Activated T-cell treated with anti-CD3 and anti-CD28 coated beads for 24 hours (primary cell): Measurements from ENCODE around the gene PCIF1.
"Not testable (repeated sequence)": the region's sequence is repeated elsewhere in the genome, so short reads cannot be mapped to it uniquely, and the experiment has no call there.

Source experiments
- DNase-seq: peaks from one replicate; pipeline ENCODE4 v3.0.0-alpha.2; 2020; ENCODE audit warnings: low read depth

Gene PCIF1

DNA sequence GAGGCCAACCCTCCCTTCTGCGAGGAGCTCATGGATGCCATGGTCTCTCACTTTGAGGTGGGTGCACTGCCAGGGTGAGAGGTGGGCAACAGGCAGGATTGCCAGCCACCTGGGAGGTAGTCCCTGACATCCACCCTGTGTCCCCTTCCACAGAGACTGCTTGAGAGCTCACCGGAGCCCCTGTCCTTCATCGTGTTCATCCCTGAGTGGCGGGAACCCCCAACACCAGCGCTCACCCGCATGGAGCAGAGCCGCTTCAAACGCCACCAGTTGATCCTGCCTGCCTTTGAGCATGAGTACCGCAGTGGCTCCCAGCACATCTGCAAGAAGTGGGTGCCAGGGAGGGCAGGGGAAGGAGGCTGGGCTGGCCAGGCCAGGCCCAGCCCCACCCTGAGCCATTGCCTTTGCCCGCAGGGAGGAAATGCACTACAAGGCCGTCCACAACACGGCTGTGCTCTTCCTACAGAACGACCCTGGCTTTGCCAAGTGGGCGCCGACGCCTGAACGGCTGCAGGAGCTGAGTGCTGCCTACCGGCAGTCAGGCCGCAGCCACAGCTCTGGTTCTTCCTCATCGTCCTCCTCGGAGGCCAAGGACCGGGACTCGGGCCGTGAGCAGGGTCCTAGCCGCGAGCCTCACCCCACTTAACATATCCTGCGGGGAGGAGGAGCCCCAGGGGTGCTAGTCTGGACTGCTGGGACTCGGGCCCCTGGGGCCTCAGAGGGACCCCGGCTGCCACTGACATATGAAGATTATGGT, 12.8 kb downstream of the PCIF1 start:
- DNase-seq: no peak

DNA sequence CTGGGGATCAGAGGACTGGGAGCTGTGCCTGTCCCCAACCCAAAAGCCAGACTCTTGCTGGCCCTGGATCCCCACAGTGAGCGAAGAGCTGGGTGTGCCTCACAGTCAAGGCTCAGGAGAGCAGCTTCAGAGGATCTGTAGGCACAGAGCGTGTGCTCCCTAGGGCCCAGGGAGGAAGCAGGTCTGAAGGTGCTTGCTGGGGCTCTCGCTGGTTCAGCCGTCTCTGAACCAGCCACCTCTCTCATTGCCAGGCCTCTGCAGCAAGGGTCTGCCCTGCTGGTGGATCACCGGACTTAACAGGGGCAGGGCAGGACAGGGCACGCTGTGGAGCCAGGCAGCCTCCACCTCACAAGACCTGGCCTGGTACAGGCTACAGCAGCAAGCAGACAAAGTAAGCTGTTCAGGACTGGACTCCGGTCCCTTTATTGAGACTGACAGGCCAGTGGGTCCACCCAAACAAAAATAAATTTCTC, 13.8 kb downstream of the PCIF1 start:
- no peak for DNase-seq

- DNase-seq: no peak
Observed at GRCh38 chr20:45948742-45949541, 14.5 kb downstream of the PCIF1 start.

DNA sequence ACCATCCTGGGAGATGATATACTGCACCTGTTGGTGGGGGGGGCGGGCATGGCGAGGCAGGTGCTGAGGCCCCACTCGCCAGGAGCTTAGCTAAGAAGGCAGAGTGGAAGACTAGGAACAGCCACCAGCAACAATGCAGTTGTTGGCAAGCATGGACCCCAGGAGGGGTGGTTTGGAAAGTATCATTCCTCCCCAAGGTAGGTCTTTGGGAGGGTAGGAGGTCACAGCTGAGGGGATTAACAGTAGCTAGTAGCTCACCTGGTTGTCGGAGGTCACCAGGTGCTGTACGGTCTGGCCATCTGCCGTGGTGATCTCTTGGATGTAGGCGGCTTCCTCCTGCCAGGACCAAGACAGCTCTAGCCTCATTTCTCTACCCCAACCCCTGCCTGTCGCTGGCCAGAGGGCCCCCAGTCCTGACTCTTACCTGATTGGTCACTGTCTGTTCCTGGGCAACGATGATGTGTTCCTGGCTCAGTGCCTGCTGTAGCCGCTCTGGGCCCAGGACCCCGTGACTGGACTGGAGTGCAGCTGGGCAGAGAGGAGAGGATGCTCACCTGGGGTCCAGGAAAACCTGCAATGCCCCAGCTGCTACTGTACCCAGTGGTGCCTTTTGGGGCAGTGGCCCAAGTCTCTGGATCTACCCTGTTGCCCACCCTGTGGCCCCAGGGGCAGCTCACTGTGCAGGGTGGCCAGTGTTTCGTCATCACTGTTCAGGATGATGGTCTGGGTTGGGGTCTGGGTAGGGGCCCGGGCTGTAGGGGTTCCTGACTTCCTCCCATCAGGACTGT, 15.3 kb downstream of the PCIF1 start:
- no peak for DNase-seq

GRCh38 chr20:45950330-45950646, 15.8 kb downstream of the PCIF1 start:
- no peak for DNase-seq

GRCh38 chr20:45951925-45952834, 17.7 kb downstream of the PCIF1 start:
- DNase-seq: no peak

DNA sequence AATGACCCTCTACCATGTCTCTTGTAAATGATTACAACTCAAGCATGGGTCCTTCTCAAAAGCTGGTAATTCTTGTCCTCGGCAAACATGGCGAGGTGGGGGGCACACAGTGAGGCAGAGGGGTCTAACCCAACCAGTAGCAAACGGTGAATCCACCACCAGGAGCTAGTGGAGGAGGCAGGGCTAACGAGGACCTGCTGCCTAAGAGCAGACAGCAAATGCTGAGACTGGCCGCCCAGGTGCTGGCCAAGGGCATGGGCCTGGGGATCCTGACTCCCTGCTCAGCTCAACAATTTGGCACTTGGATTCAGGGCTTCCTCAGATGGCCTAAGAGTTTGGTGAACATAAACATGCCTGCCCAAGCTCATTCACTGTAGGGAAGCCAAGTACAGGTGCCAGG, 18.4 kb downstream of the PCIF1 start:
- DNase-seq: no peak

DNA sequence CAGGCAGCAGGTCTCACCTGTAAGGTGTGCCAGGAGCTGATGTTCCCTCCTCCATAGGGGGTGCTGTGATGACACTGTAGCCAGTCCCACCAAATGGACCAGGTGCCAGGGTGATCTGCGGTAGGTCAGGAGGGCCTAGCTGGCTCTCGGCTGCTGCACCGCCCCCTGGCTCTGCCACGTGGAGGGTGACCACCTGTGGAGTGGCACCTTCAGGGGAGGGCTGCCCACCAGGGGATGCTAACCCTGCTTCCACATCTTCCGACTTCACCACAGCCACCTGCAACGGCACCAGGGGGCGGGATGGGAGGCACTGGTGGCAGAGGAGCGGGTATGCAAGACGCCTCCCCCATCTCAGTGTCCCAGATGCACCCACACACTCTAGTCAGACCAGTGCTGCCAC, 19.2 kb downstream of the PCIF1 start:
- no peak for DNase-seq

GRCh38 chr20:45956326-45956725, 21.8 kb downstream of the PCIF1 start:
- not testable (repeated sequence) for DNase-seq

GRCh38 chr20:45957021-45957941, 22.8 kb downstream of the PCIF1 start:
- no peak for DNase-seq

DNA sequence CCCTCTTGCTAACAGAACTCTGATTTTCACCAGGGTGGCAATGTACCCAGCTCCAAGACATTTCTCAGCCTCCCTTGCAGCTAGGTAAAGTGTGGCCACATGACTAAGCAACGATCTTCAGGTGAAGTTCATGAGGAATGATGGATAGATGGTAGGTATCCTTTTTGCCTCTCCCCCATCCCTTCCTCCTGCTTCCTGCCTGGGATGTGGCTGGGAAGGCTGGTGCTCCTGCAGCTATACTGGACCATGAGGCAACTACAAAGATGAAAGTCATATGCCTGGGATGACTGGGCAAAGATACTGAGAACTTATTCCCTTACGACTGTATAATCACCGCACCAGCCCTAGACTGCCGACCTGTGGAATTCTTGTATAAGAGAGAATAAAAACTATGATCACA, 24.1 kb downstream of the PCIF1 start:
- DNase-seq: no peak

GRCh38 chr20:45959126-45959525, 24.6 kb downstream of the PCIF1 start:
- DNase-seq: no peak

DNA sequence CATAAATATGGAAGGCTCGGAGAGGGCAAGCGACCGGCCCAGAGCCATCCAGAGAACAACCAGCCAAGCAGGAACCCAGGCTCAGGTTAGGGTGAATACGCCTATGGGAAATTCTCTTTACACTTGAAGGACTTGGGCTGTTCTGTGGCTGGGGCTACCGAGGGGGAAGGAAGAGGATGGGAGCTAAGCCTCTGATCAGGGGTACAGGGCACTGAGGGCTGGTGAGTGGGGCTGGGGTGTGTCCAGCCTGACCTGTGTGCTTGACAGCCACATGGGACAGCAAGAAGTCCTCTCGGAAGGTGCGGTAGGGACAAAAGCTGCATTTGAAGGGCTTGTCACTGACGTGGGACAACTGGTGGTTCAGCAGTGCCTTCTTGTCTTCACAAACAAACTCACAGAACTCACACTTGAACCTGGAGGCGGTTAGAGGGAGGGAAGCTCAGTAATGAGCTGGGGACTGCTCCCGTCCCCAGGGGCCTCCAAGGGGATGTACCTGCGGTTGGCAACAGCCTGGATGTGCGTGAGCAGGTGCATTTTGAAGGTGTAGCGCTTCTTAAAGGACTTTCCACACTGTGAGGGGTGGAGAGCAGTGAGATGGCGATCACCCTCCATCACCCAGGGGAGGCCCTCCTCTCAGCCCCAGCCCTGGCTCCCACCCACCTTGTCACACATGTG, 25.6 kb downstream of the PCIF1 start:
- no peak for DNase-seq

GRCh38 chr20:45962031-45962755, 27.7 kb downstream of the PCIF1 start:
- no peak for DNase-seq

DNA sequence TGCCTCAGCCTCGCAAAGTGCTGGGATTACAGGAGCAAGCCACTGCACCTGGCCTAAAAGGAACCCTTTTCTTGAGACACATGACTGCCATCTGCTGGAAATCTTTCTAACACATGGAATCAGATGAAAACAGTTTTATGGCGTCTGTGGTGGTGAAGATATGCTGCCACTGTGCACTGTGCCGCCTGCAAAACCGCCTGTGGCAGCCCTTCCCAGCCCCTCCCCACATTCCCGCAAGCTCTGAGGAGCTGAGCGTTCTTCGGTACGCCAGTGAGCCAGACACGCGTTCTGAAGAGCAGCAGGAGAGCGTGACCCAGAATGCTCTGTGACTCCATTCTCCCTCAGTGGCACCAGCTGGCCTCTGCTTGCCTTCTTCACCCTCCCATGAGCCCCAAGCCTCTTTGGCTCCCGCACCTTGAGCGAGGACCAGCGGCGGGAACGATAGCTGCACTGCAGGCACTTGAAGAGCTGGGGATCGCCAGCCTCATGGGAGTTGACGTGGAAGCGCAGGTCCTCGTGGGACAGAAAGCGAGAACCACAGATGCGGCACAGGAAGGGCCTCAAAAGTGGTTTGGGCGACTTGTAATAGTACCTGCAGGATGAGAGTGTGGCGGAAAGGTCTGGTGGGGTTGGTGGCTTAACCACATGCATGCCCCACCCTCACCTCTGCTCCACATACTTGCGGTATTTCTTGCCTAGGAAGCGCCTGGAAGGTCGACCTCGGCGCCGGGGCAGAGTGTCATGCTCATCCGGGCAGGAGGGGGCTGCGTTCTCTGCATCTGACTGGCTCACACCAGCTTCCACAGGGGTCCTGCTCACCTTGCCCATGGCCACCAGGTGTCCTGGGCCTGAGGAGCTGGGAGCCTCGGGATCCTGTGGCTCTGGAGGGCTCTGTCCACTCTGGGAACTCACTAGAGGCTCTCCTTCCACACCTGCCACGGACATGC, 28.8 kb downstream of the PCIF1 start:
- DNase-seq: no peak

DNA sequence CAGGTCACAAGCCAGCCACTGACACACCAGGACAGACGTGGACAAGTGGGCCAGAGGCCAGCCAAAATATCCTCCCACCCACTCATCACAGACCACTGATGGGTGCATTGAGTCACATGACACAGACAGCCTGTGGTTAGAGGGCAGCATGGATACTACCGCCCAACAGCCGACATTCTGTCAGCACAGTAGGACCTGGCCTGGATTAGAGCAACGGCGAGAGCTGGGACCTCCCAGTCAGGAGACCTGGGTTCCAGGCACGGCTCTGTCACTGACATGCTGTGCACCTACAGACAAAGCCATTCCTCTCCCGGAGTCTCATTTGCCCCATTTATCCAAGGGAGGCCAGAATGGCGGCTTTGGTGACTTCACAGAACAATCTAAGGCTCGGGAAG, 29.5 kb downstream of the PCIF1 start:
- no peak for DNase-seq

GRCh38 chr20:45965169-45966002, 30.9 kb downstream of the PCIF1 start:
- no peak for DNase-seq
